Naive thymus-derived CD4-positive, alpha-beta T cell (primary cell): ENCODE measurements around the gene SLC34A3. TPM values are rescaled to one million over a fixed set of nuclear protein-coding genes. Genes with fewer than 3 reads are reported as not detected.

Source experiments
- ATAC-seq: fragments of 150-1000 bp; cut with Tn5 transposase; 2 replicates; pipeline ENCODE4 v1.10.0; 2021; ENCODE audit warnings: mild to moderate bottlenecking, moderate library complexity
- CTCF ChIA-PET: fragments of 350-600 bp; sonication (Branson Sonifier 250); formaldehyde crosslinking; loops from one replicate; lab custom pipeline; 2021; ENCODE audit warnings: antibody characterized with exemption; lab: Charles Lee
- POLR2A ChIA-PET: fragments of 350-600 bp; sonication (Branson Sonifier 250); formaldehyde crosslinking; loops from one replicate; lab custom pipeline; 2021; ENCODE audit warnings: antibody characterized with exemption, inconsistent platforms; lab: Charles Lee
- DNase-seq, 9 donors: peaks; one replicate each; pipeline versions ENCODE4 v3.0.0 to v3.0.0-alpha.2; 2020 to 2022; ENCODE audit warnings: mixed read lengths in 1 of 9
- H3K27ac ChIP-seq: one replicate; pipeline ENCODE4 v1.7.0; 2013; ENCODE audit warnings: mild to moderate bottlenecking, low read depth, low read length, moderate library complexity
- H3K27me3 ChIP-seq, 2 donors: one replicate each; pipeline ENCODE4 v1.7.0; 2013; ENCODE audit warnings: low read length in 2 of 2, mild to moderate bottlenecking in 2 of 2, moderate library complexity in 2 of 2; ENCODE audit not compliant: control insufficient read depth in 2 of 2, insufficient read depth in 2 of 2
- H3K36me3 ChIP-seq, 3 experiments: 1 replicate in 2 of 3; 2 replicates in 1 of 3; pipeline ENCODE4 v1.7.0; 2013; ENCODE audit warnings: low read length in 3 of 3, mild to moderate bottlenecking in 3 of 3, moderate library complexity in 1 of 3; ENCODE audit not compliant: insufficient read depth in 3 of 3, control insufficient read depth in 2 of 3
- H3K4me1 ChIP-seq, 2 donors: one replicate each; pipeline ENCODE4 v1.7.0; 2013; ENCODE audit warnings: low read length in 2 of 2, mild to moderate bottlenecking in 2 of 2, moderate library complexity in 1 of 2; ENCODE audit not compliant: control insufficient read depth in 2 of 2, insufficient read depth in 2 of 2
- H3K4me3 ChIP-seq: 2 replicates; pipeline ENCODE4 v1.7.0; 2013; ENCODE audit warnings: mild to moderate bottlenecking, low read length
- H3K9me3 ChIP-seq, 3 experiments: 1 replicate in 2 of 3; 2 replicates in 1 of 3; pipeline ENCODE4 v1.7.0; 2013; ENCODE audit warnings: low read length in 3 of 3; ENCODE audit not compliant: control insufficient read depth in 2 of 3
- H3K27ac Mint-ChIP-seq, 9 donors: one replicate each; pipeline ENCODE4 v1.8.0; 2020 to 2022; ENCODE audit warnings: mixed read lengths in 9 of 9, mild to moderate bottlenecking in 8 of 9, moderate library complexity in 5 of 9, inconsistent platforms in 2 of 9
- H3K27me3 Mint-ChIP-seq, 5 donors: one replicate each; pipeline ENCODE4 v1.8.0; 2021 to 2022; ENCODE audit warnings: mixed read lengths in 5 of 5, mild to moderate bottlenecking in 1 of 5
- H3K36me3 Mint-ChIP-seq, 5 donors: one replicate each; pipeline ENCODE4 v1.8.0; 2020 to 2022; ENCODE audit warnings: mixed read lengths in 5 of 5, mild to moderate bottlenecking in 3 of 5, inconsistent platforms in 1 of 5
- H3K4me1 Mint-ChIP-seq, 7 donors: one replicate each; pipeline ENCODE4 v1.8.0; 2020 to 2022; ENCODE audit warnings: mixed read lengths in 7 of 7, mild to moderate bottlenecking in 3 of 7, inconsistent platforms in 1 of 7
- H3K4me3 Mint-ChIP-seq, 10 donors: one replicate each; pipeline ENCODE4 v1.8.0; 2020 to 2022; ENCODE audit warnings: mild to moderate bottlenecking in 10 of 10, mixed read lengths in 10 of 10, moderate library complexity in 6 of 10, inconsistent platforms in 2 of 10
- H3K9me3 Mint-ChIP-seq, 11 donors: one replicate each; pipeline ENCODE4 v1.8.0; 2020 to 2022; ENCODE audit warnings: mixed read lengths in 11 of 11, mild to moderate bottlenecking in 4 of 11, inconsistent platforms in 1 of 11, moderate library complexity in 1 of 11
- intact Hi-C, 2 donors: fragments of 100-400 bp; cut with micrococcal nuclease; formaldehyde crosslinking; loops; one replicate each; pipeline ENCODE4 v1.15.1; 2023
- polyA plus RNA-seq, 2 donors: library from polyadenylated mRNA; unstranded; fragments of 300-500 nt; fragmentation: Illumina TruSeq; gene quantifications; one replicate each; pipeline ENCODE4 v1.2.3, GENCODE V29; 2021
- total RNA-seq, 6 experiments: library from RNA in 5 of 6; stranded (reverse) in 5 of 6; gene quantifications; 1 replicate in 5 of 6; 2 replicates in 1 of 6; pipeline ENCODE4 v1.2.3 and lab custom pipeline; 2021 to 2026

The SLC34A3 gene
- total and polyA plus RNA-seq, 7 experiments from 2014 or later: 0.16 TPM; not detected in 5

- H3K27me3 ChIP-seq: no peaks in the 10 kb centered on the region
- POLR2A ChIA-PET: interaction anchor here (0.8 kb wide), 1 partner anchor 105 kb away, joined by 3 read pairs; no protein-coding TSS in a partner anchor
- peaks cover 0 to 10% (median 0%) of the 10 kb centered on the region in 5 donors for H3K27me3 Mint-ChIP-seq
Observed at GRCh38 chr9:137234758-137235423, 4.2 kb downstream of the SLC34A3 start.

GRCh38 chr9:137235424-137236237 lies 4.9 kb downstream of the SLC34A3 start:
- H3K9me3 Mint-ChIP-seq: peaks cover 0 to 2% (median 0%) of the 10 kb centered on the region in 11 donors
- no peaks in the 10 kb centered on the region for H3K36me3 Mint-ChIP-seq
- no peak for ATAC-seq
- CTCF ChIA-PET: interaction anchor here (1.0 to 2.2 kb wide), 5 partner anchors 13 to 140 kb away, joined by 3 to 10 read pairs (median 3); no protein-coding TSS in a partner anchor
- intact Hi-C loops: loop anchor here (1.0 to 5.0 kb wide), 8 partner anchors 12 to 206 kb away; partner anchors contain the start of genes NELFB (in 2 of the 2), NDOR1 (in 1 of the 2), NPDC1 (in 1 of the 2) and TMEM203 (in 1 of the 2)
- H3K4me3 ChIP-seq: no peak overlapping the region
- H3K27me3 Mint-ChIP-seq: peaks cover 0 to 10% (median 0%) of the 10 kb centered on the region in 5 donors
- no peak overlapping the region for H3K27ac ChIP-seq
- no peaks in the 10 kb centered on the region for H3K9me3 ChIP-seq
- DNase-seq: no peak
- POLR2A ChIA-PET: interaction anchor here (0.7 to 10.7 kb wide), 5 partner anchors 12 to 149 kb away, joined by 3 to 168 read pairs (median 4); partner anchors contain the start of genes MAN1B1, NELFB, RNF208 and STPG3
- H3K4me3 Mint-ChIP-seq: no peak overlapping the region
- H3K4me1 Mint-ChIP-seq: peaks cover 4 to 12% (median 11%) of the 10 kb centered on the region in 7 donors
- H3K27me3 ChIP-seq: no peaks in the 10 kb centered on the region
- H3K4me1 ChIP-seq: peaks cover 6 to 13% of the 10 kb centered on the region in 2 donors
- H3K36me3 ChIP-seq: no peaks in the 10 kb centered on the region
- no peak overlapping the region for H3K27ac Mint-ChIP-seq

More at GRCh38 chr9:137234758-137235423, 4.2 kb downstream of the SLC34A3 start:
- Mint-ChIP-seq H3K9me3 (peaks cover 0 to 2% (median 0%) of the 10 kb centered on the region in 11 donors), H3K4me3 (no peak overlapping the region), H3K4me1 (peaks cover 4 to 12% (median 10%) of the 10 kb centered on the region in 7 donors), H3K36me3 (no peaks in the 10 kb centered on the region), H3K27ac (peak overlapping the region in 1 of 9 donors; percentile 42)
- H3K4me3 ChIP-seq: no peak overlapping the region
- H3K4me1 ChIP-seq: peaks cover 6 to 13% of the 10 kb centered on the region in 2 donors
- H3K36me3 ChIP-seq: no peaks in the 10 kb centered on the region
- no peak for ATAC-seq
- DNase-seq: no peak
- intact Hi-C loops: loop anchor here in 1 of 2 donors (5.0 kb wide), 1 partner anchor 188 kb away; the partner anchor contains the start of gene NPDC1
- no peak overlapping the region for H3K27ac ChIP-seq
- no peaks in the 10 kb centered on the region for H3K9me3 ChIP-seq
- CTCF ChIA-PET: interaction anchor here (1.0 to 1.3 kb wide), 2 partner anchors 12 to 30 kb away, joined by 3 read pairs; no protein-coding TSS in a partner anchor

- peaks cover 4 to 16% (median 11%) of the 10 kb centered on the region in 7 donors for H3K4me1 Mint-ChIP-seq
- peaks cover 0 to 4% (median 0%) of the 10 kb centered on the region in 5 donors for H3K36me3 Mint-ChIP-seq
- H3K9me3 ChIP-seq: no peaks in the 10 kb centered on the region
- H3K4me3 Mint-ChIP-seq: peak overlapping the region in 2 of 10 donors; percentile 25
- no peak overlapping the region for H3K27ac Mint-ChIP-seq
- H3K36me3 ChIP-seq: no peaks in the 10 kb centered on the region
- peak overlapping the region; percentile 27 for H3K4me3 ChIP-seq
- peak; percentile 56 for ATAC-seq
- ChIA-PET POLR2A (interaction anchor here (0.7 to 10.7 kb wide), 9 partner anchors 13 to 446 kb away, joined by 3 to 168 read pairs (median 3); partner anchors contain the start of genes MAN1B1, NELFB, RNF208 and STPG3), CTCF (interaction anchor here (0.5 to 2.2 kb wide), 16 partner anchors 9 to 757 kb away, joined by 3 to 13 read pairs (median 4); partner anchors contain the start of genes MAN1B1 and RNF224)
- intact Hi-C loops: loop anchor here (1.0 to 5.0 kb wide), 8 partner anchors 13 to 207 kb away; partner anchors contain the start of genes NELFB (in 2 of the 2), NDOR1 (in 1 of the 2), NPDC1 (in 1 of the 2) and TMEM203 (in 1 of the 2)
- peaks cover 0 to 10% (median 0%) of the 10 kb centered on the region in 5 donors for H3K27me3 Mint-ChIP-seq
- H3K4me1 ChIP-seq: peaks cover 6 to 13% of the 10 kb centered on the region in 2 donors
- H3K27ac ChIP-seq: no peak overlapping the region
- H3K9me3 Mint-ChIP-seq: peaks cover 0 to 6% (median 0%) of the 10 kb centered on the region in 11 donors
- H3K27me3 ChIP-seq: no peaks in the 10 kb centered on the region
- peak; percentile 79 to 93 (median 87) for DNase-seq
Observed at GRCh38 chr9:137236238-137236935, 5.7 kb downstream of the SLC34A3 start.

- Histone ChIP-seq H3K4me1 (peaks cover 7 to 15% of the 10 kb centered on the region in 2 donors), H3K27ac (no peak overlapping the region)
Observed at GRCh38 chr9:137236936-137237421, 6.3 kb downstream of the SLC34A3 start.

More at GRCh38 chr9:137236936-137237421, 6.3 kb downstream of the SLC34A3 start:
- no peak for ATAC-seq
- no peak for DNase-seq
- Mint-ChIP-seq H3K4me1 (peaks cover 4 to 16% (median 11%) of the 10 kb centered on the region in 7 donors), H3K27me3 (peaks cover 0 to 9% (median 0%) of the 10 kb centered on the region in 5 donors), H3K9me3 (peaks cover 0 to 6% (median 0%) of the 10 kb centered on the region in 11 donors), H3K4me3 (peak overlapping the region in 2 of 10 donors; percentile 25), H3K27ac (no peak overlapping the region), H3K36me3 (peaks cover 0 to 4% (median 0%) of the 10 kb centered on the region in 5 donors)
- POLR2A ChIA-PET: interaction anchor here (0.7 to 10.7 kb wide), 8 partner anchors 14 to 446 kb away, joined by 3 to 168 read pairs (median 3); partner anchors contain the start of genes NELFB, RNF208, STPG3 and TMEM141
- Histone ChIP-seq H3K4me3 (peak overlapping the region; percentile 27), H3K27me3 (no peaks in the 10 kb centered on the region), H3K36me3 (peaks cover 0 to under 1% (median 0%) of the 10 kb centered on the region in 3 experiments), H3K9me3 (no peaks in the 10 kb centered on the region)
- intact Hi-C loops: loop anchor here (1.0 to 5.0 kb wide), 8 partner anchors 14 to 208 kb away; partner anchors contain the start of genes NELFB (in 2 of the 2), NDOR1 (in 1 of the 2), NPDC1 (in 1 of the 2) and TMEM203 (in 1 of the 2)
- CTCF ChIA-PET: interaction anchor here (0.5 to 2.2 kb wide), 16 partner anchors 10 to 756 kb away, joined by 3 to 13 read pairs (median 4); partner anchors contain the start of genes MAN1B1 and RNF224
